HG03108 (cell line): ENCODE results near the gene LIG4.

ENCODE experiments used
- ATAC-seq: cut with Tn5 transposase; IDR thresholded peaks from one replicate; pipeline ENCODE4 v1.9.1; 2021; ENCODE audit warnings: moderate library complexity; ENCODE audit not compliant: unreplicated experiment

Gene LIG4

GRCh38 chr13:108195146-108195545 is 20.2 kb downstream of the LIG4 start:
- no peak for ATAC-seq

DNA sequence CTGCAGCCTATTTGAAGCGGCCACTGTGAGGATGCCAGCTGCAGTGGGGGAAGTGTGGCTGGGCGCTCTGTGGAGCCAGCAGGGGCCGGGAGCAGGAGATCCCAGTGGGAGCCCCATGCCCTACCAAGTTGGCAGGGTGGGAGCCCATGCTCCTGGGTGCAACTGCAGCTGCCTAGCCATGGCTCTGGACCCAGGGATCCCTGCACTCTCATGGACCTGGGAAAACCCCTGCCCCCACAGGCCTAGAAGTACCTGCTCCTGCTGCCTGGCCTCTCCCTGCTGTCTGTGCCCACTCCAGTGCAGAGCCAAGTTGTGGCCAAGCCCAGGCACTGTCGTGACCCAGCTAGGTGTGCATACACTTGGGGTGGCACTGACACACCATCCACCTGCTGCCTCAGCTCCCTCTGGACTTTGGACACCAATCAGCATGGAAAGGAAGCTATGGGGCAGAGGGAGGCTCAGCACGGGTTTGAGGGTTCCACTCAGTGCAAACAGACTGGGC is 20.9 kb downstream of the LIG4 start:
- ATAC-seq: no peak

- no peak for ATAC-seq
These were observed 21.5 kb downstream of the LIG4 start for GRCh38 chr13:108193806-108194205.

DNA sequence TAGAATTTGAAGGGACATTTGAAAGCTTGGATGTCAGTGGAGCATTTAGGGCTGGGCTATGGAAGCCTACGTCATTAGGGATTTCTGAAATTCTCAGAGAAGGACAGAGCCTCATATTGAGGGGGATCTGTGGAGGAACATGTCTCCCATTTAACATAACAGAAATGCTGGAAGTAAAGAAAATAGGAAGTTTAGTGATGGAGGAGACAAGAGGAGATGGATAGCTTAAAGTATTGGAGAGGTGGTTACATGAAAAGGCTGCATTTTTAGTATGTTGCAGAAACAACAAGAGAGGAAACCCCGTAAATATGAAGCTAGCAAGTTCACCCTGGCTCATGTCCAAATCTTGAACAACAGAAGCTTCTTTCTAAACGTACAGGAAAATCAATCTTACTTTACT is 24.4 kb downstream of the LIG4 start:
- no peak for ATAC-seq

DNA sequence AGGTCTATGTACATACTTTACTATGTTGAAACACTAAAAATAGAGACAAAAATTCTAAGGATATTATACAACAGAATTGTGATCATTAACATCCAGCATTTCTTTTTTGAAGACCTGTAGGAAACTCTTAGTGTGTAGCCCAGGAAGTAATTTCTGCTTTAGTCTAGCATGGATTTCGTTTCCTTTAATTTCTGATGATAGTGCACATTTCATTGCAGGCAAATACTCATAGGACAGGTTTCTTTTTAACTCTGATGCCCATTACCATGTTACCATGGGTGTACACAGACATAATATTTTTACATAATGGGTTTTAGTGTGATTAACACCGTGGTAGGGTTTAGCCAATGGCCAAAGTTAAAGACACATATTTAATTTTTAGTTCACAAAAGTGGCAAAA is 27.1 kb downstream of the LIG4 start:
- no peak for ATAC-seq

GRCh38 chr13:108185223-108185622 is 30.1 kb downstream of the LIG4 start:
- ATAC-seq: no peak

DNA sequence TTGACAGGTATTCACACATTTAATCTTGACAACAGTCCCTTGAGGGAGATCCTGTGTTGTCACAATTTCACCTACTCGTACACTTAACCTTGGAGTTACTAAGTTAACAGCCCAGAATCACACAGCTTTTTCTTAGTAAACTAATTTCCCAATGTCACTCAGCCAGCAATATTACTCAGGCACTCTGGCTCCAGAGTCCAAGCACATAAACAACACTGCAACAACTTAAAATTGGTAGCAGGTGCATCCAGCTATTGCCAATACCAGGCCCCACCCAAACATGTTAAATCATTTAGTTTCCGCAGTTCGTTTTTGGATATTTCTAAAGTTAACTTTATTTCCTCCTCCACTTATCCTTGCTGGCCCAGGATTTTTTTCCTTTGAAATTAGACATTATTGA is 32.7 kb downstream of the LIG4 start:
- no peak for ATAC-seq

GRCh38 chr13:108178078-108178477 is 37.3 kb downstream of the LIG4 start:
- no peak for ATAC-seq

DNA sequence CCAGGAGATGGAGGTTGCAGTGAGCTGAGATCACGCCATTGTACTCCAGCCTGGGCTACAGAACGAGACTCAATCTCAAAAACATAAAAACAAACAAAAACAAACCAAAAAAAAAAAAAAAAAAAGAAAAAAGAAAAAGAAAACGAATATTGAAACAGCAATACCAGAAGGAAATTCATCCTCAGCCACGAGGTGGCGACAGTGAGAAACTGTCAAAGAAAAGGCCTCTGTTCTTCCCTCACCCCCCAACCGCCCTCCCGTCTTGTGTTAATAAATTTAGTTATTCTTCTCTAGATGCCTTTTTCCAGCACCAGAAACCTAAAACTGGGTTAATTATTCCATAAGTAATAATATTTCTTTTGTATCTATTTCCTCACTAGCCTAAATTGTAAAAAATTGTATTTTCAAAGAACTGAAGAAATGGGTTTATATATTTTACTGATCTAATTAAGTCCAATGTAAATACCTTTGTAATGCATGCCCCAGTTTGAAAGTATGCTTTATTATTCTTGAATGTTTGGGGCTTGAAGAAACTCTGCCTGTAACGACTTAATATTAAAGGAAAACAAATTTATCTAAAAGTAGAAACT is 38.6 kb downstream of the LIG4 start:
- ATAC-seq: no peak

- ATAC-seq: no peak
These were observed 46.4 kb downstream of the LIG4 start for GRCh38 chr13:108168929-108169328.

DNA sequence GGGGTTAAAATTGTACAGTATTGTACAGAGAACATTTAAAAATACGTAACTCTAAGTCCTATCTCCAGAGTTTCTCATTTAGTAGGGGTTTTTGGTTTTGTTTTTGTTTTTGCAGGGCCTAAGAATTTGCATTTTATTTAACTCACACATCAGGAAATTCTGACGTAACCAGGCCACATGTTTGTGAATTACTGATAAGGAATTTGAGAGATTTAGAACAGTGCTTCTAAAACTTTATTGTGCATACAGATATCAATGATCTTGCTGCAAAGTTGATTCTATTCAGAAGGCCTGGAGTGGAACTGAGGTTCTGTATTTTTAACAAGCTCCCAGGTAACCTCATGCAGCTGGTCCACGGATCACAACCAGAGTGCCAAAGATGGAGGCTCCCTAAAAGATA is 49.3 kb downstream of the LIG4 start:
- ATAC-seq: no peak

DNA sequence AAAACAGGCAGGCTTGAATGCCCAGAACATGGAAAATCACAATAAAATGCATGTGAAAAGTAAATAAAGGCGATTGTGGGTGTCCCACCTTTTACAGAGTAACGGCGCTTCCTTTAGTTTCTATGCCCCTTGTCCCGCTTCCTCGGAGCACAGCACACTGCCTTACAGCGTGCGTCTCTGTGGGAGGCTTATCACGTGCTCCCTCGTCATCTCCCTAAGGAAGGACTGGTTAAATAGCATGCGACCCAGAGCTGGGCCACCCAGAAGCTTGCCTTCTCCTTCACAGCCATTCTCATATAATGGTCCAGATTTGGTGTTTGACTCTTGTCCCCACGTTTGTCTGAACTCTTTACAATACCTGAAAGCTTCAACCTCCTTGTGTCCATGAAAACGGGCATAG is 56.6 kb downstream of the LIG4 start:
- ATAC-seq: no peak
